Measurements from ENCODE around the gene CPT1C. TPM values are rescaled to one million over a fixed set of nuclear protein-coding genes. Genes with fewer than 3 reads are reported as not detected.

CPT1C gene
- total RNA-seq, 4 donors from 2014 or later: 0.26 to 0.97 (median 0.73) TPM; not detected in 1

DNA sequence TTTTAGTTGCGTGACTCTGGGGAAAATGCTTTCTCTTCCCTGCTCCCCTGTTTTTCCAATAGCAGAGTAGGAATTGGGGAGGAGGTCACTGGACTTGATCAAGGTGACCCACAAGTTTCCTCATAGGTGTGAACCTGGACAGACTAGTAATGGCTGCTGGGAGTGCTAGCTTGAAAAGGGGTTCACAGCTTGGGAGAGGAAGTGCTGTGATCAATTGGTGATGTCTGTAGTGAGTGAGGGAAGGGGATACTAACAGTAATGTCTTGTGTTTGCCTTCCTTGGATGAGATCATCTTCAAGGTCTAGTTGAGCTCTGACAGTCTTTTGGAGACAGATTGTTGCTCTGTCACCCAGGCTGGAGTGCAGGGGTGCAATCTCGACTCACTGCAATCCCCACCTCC, 23.4 kb upstream of the CPT1C start:
- peaks cover 0 to 3% of the 10 kb centered on the region in 2 donors for H3K36me3 ChIP-seq
- no peak overlapping the region for H3K27ac ChIP-seq
- H3K27me3 ChIP-seq: no peaks in the 10 kb centered on the region
- no peak overlapping the region for H3K4me3 ChIP-seq
- DNase-seq (no peak), ATAC-seq (no peak)
- in situ Hi-C loops (cut with MboI; ENCODE audit: low sequenced_read_pairs in 4 of 4): loop anchor here in 1 of 4 donors (10.0 kb wide), 1 partner anchor 93 kb away; no protein-coding TSS in a partner anchor
- H3K9me3 ChIP-seq: no peaks in the 10 kb centered on the region
- no peak for TF ChIP-seq CTCF (IDR thresholded peaks at IDR 0.05 in 4 of 5, conservative IDR thresholded peaks at IDR 0.05 in 1 of 5)
- no peak for TF ChIP-seq POLR2A (IDR thresholded peaks at IDR 0.05)
- intact Hi-C loops (cut with DNase I; ENCODE audit: low total_unique reads): no loop called here
- H3K4me1 ChIP-seq: peaks cover 22 to 29% of the 10 kb centered on the region in 2 donors

GRCh38 chr19:49669516-49669915, 21.4 kb upstream of the CPT1C start:
- intact Hi-C loops (cut with DNase I; ENCODE audit: low total_unique reads): no loop called here

GRCh38 chr19:49672131-49672919, 18.6 kb upstream of the CPT1C start:
- Histone ChIP-seq H3K4me1 (peaks cover 10 to 17% of the 10 kb centered on the region in 2 donors), H3K4me3 (peak overlapping the region in 2 of 4 donors; percentile 19 to 41), H3K9me3 (no peaks in the 10 kb centered on the region), H3K27me3 (no peaks in the 10 kb centered on the region), H3K36me3 (no peaks in the 10 kb centered on the region), H3K27ac (peak overlapping the region; percentile 59 to 81 (median 80))
- DNase-seq: peak; percentile 58 to 72
- intact Hi-C loops (cut with DNase I; ENCODE audit: low total_unique reads) (loop anchor here (1.0 kb wide), 1 partner anchor 166 kb away; no protein-coding TSS in a partner anchor), in situ Hi-C loops (cut with MboI; ENCODE audit: low sequenced_read_pairs in 4 of 4) (loop anchor here in 1 of 4 donors (10.0 kb wide), 1 partner anchor 98 kb away; no protein-coding TSS in a partner anchor)
- ATAC-seq: no peak
- no peak for TF ChIP-seq POLR2A (IDR thresholded peaks at IDR 0.05)
- TF ChIP-seq CTCF (IDR thresholded peaks at IDR 0.05 in 4 of 5, conservative IDR thresholded peaks at IDR 0.05 in 1 of 5): peak; percentile 60 to 95 (median 89)

More at GRCh38 chr19:49669516-49669915, 21.4 kb upstream of the CPT1C start:
- no peaks in the 10 kb centered on the region for H3K27me3 ChIP-seq
- no peaks in the 10 kb centered on the region for H3K36me3 ChIP-seq
- TF ChIP-seq CTCF (IDR thresholded peaks at IDR 0.05 in 4 of 5, conservative IDR thresholded peaks at IDR 0.05 in 1 of 5) (no peak), POLR2A (IDR thresholded peaks at IDR 0.05) (no peak)
- no peak overlapping the region for H3K27ac ChIP-seq
- in situ Hi-C loops (cut with MboI; ENCODE audit: low sequenced_read_pairs in 4 of 4): loop anchor here in 1 of 4 donors (10.0 kb wide), 1 partner anchor 95 kb away; no protein-coding TSS in a partner anchor
- ATAC-seq (no peak), DNase-seq (no peak)
- H3K9me3 ChIP-seq: no peaks in the 10 kb centered on the region
- H3K4me3 ChIP-seq: no peak overlapping the region
- H3K4me1 ChIP-seq: peaks cover 14 to 19% of the 10 kb centered on the region in 2 donors

GRCh38 chr19:49676136-49676783, 14.7 kb upstream of the CPT1C start:
- Histone ChIP-seq H3K36me3 (peaks cover 0 to 4% of the 10 kb centered on the region in 2 donors), H3K9me3 (no peaks in the 10 kb centered on the region), H3K27ac (peak overlapping the region; percentile 85 to 98 (median 94)), H3K27me3 (no peaks in the 10 kb centered on the region), H3K4me3 (peak overlapping the region; percentile 48 to 92 (median 54)), H3K4me1 (peaks cover 40 to 53% of the 10 kb centered on the region in 2 donors)
- TF ChIP-seq CTCF (IDR thresholded peaks at IDR 0.05 in 4 of 5, conservative IDR thresholded peaks at IDR 0.05 in 1 of 5): no peak
- TF ChIP-seq POLR2A (IDR thresholded peaks at IDR 0.05): peak; percentile 38 to 60
- peak; percentile 82 to 87 for DNase-seq
- in situ Hi-C loops (cut with MboI; ENCODE audit: low sequenced_read_pairs in 4 of 4) (loop anchor here in 1 of 4 donors (5.0 to 10.0 kb wide), 2 partner anchors 101 to 169 kb away; no protein-coding TSS in a partner anchor), intact Hi-C loops (cut with DNase I; ENCODE audit: low total_unique reads) (loop anchor here (1.0 to 5.0 kb wide), 8 partner anchors 84 to 684 kb away; partner anchors contain the start of genes AKT1S1, ALDH16A1, GYS1 and PNKP)
- ATAC-seq: peak; percentile 53 to 75
